ENCODE data around the gene RBM18. TPM values are rescaled to one million over a fixed set of nuclear protein-coding genes. Genes with fewer than 3 reads are reported as not detected.

RBM18 gene
- polyA plus RNA-seq, 4 donors, result 6.5 to 15.7 (median 8.5) TPM

DNA sequence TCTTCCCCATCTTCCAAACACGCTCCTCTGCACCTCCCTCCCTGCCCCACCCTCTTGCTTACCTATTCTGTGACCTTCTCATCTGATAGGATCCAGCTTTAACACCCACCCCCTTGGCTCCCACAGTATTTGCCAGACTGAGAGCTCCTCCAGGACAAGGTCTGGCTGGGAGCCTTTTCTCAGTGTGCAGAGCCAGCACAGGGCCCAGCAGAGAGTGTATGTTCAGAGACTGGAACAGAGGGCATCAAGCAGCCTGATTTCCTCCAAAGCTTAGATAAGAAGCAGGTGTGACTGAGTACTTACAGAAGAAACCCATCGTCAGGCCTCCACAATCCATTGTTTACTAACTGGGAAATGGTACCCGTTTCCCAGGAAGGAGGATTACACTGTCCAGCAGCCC, 62.5 kb downstream of the RBM18 start:
- no peak overlapping the region for H3K27ac ChIP-seq (ENCODE audit: low read depth in 1 of 3, low read length in 2 of 3)
- FAIRE-seq, result no peak

DNA sequence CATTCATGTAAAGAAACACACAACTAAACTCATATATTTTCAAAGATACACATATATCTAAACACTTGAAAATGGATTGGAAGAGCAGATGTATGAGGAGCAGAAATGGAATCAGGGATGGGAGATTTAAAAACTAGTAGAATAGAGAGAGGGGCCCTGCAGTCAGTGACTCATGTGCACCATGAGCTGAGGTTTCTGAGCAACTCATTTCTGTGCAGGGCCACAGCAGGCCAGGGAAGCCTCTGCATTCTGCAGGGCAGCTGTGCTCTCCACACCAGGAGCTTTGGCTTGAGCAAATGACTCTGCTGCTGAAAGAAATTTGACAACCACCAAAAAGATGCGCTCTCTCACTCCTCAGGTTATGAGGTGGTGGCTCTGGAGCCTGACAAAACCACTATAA, 63.0 kb downstream of the RBM18 start:
- no peak for FAIRE-seq
- 90 to 98% (median 95%) methylated on average over 1 of the region's 1 CpG for WGBS, 3 donors
- no peak for DNase-seq

More for the DNA sequence above, 62.5 kb downstream of the RBM18 start:
- Histone ChIP-seq H3K9me3 (ENCODE audit: control insufficient read depth in 2 of 2, insufficient read depth in 1 of 2, low read depth in 1 of 2, low read length in 1 of 2) (no peaks in the 10 kb centered on the region), H3K36me3 (ENCODE audit: control insufficient read depth in 3 of 3, insufficient read depth in 2 of 3, low read depth in 1 of 3, low read length in 3 of 3) (no peaks in the 10 kb centered on the region), H3K27me3 (ENCODE audit: control insufficient read depth in 3 of 3, insufficient read depth in 3 of 3, low read length in 3 of 3) (peaks cover 0 to 11% (median 5%) of the 10 kb centered on the region in 3 donors), H3K4me3 (ENCODE audit: low read depth in 1 of 3, low read length in 3 of 3) (no peak overlapping the region), H3K4me1 (ENCODE audit: control insufficient read depth in 3 of 3, insufficient read depth in 2 of 3, low read depth in 1 of 3, low read length in 2 of 3) (no peaks in the 10 kb centered on the region)
- no peak for DNase-seq
- whole genome bisulfite sequencing, 3 donors, result 26 to 41% (median 30%) methylated on average over 3 of the region's 3 CpGs

DNA sequence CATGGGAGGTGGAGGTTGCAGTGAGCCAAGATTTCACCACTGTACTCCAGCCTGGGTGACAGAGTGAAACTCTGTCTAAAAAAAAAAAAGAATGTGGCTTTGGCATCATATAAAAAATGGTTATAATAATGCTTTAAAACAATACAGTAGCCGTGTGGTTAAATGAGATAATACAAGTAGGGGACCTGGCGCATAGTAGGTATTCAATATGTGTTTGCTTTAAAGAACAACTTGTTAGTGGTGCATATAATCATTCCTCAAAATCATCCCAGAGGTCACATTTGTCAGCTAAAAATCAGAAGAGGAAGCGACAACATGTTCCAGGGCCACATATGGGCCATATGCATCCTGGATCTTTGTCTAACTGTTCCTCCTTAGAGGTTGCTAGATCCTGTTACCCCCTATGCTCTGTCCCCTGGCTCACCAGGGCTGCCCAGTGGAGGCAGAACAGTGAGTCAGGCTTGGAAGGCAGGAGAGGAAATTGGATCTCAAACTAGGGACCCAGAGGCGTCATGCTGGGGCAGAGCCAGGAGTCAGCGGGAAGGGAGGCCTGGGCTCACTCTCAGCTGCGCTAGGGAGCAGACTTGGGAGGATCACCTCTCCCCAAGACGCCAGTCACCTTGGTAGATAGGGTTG, 63.6 kb downstream of the RBM18 start:
- Histone ChIP-seq H3K36me3 (ENCODE audit: control insufficient read depth in 3 of 3, insufficient read depth in 2 of 3, low read depth in 1 of 3, low read length in 3 of 3) (no peaks in the 10 kb centered on the region), H3K27ac (ENCODE audit: low read depth in 1 of 3, low read length in 2 of 3) (no peak overlapping the region), H3K4me1 (ENCODE audit: control insufficient read depth in 3 of 3, insufficient read depth in 2 of 3, low read depth in 1 of 3, low read length in 2 of 3) (no peaks in the 10 kb centered on the region), H3K27me3 (ENCODE audit: control insufficient read depth in 3 of 3, insufficient read depth in 3 of 3, low read length in 3 of 3) (peaks cover 0 to 5% (median 2%) of the 10 kb centered on the region in 3 donors), H3K4me3 (ENCODE audit: low read depth in 1 of 3, low read length in 3 of 3) (no peak overlapping the region), H3K9me3 (ENCODE audit: control insufficient read depth in 2 of 2, insufficient read depth in 1 of 2, low read depth in 1 of 2, low read length in 1 of 2) (no peaks in the 10 kb centered on the region)
- no peak for DNase-seq
- FAIRE-seq, result no peak
- WGBS, 3 donors, result 87 to 94% (median 92%) methylated on average over 7 of the region's 7 CpGs

More for the DNA sequence above, 63.0 kb downstream of the RBM18 start:
- Histone ChIP-seq H3K27me3 (ENCODE audit: control insufficient read depth in 3 of 3, insufficient read depth in 3 of 3, low read length in 3 of 3) (peaks cover 0 to 7% (median 5%) of the 10 kb centered on the region in 3 donors), H3K36me3 (ENCODE audit: control insufficient read depth in 3 of 3, insufficient read depth in 2 of 3, low read depth in 1 of 3, low read length in 3 of 3) (no peaks in the 10 kb centered on the region), H3K9me3 (ENCODE audit: control insufficient read depth in 2 of 2, insufficient read depth in 1 of 2, low read depth in 1 of 2, low read length in 1 of 2) (no peaks in the 10 kb centered on the region), H3K27ac (ENCODE audit: low read depth in 1 of 3, low read length in 2 of 3) (no peak overlapping the region), H3K4me3 (ENCODE audit: low read depth in 1 of 3, low read length in 3 of 3) (no peak overlapping the region), H3K4me1 (ENCODE audit: control insufficient read depth in 3 of 3, insufficient read depth in 2 of 3, low read depth in 1 of 3, low read length in 2 of 3) (no peaks in the 10 kb centered on the region)

- no peak overlapping the region for H3K4me3 ChIP-seq (ENCODE audit: low read depth in 1 of 3, low read length in 3 of 3)
- H3K9me3 ChIP-seq (ENCODE audit: control insufficient read depth in 2 of 2, insufficient read depth in 1 of 2, low read depth in 1 of 2, low read length in 1 of 2), result no peaks in the 10 kb centered on the region
- H3K27ac ChIP-seq (ENCODE audit: low read depth in 1 of 3, low read length in 2 of 3), result no peak overlapping the region
- FAIRE-seq (no peak), DNase-seq (no peak)
- peaks cover 0 to 5% (median 0%) of the 10 kb centered on the region in 3 donors for H3K27me3 ChIP-seq (ENCODE audit: control insufficient read depth in 3 of 3, insufficient read depth in 3 of 3, low read length in 3 of 3)
- WGBS, 3 donors, result 28 to 64% (median 32%) methylated on average over 4 of the region's 4 CpGs
- H3K4me1 ChIP-seq (ENCODE audit: control insufficient read depth in 3 of 3, insufficient read depth in 2 of 3, low read depth in 1 of 3, low read length in 2 of 3), result no peaks in the 10 kb centered on the region
- H3K36me3 ChIP-seq (ENCODE audit: control insufficient read depth in 3 of 3, insufficient read depth in 2 of 3, low read depth in 1 of 3, low read length in 3 of 3), result no peaks in the 10 kb centered on the region
These were observed 66.8 kb downstream of the RBM18 start for GRCh38 chr9:122197882-122198281.

DNA sequence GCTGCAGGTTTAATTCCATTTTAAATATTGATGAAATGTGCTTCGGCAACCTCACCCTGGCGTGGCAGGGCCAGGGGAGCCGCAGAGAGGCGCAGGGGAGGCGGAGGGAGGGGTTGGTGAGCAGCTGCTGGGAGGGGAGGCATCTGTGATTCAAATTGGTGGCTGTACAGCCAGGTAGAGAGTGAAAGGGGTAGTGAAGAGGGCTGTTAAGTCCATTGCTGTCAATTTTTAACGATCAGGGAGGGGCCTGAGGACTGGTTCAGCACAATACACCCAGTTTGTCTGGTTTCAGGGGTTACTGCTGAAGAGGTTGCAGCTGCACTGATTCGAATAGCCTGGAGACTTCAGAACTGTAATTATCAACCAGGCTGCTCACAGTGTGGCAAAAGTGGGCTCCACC, 67.2 kb downstream of the RBM18 start:
- Histone ChIP-seq H3K27me3 (ENCODE audit: control insufficient read depth in 3 of 3, insufficient read depth in 3 of 3, low read length in 3 of 3) (peaks cover 0 to 5% (median 0%) of the 10 kb centered on the region in 3 donors), H3K27ac (ENCODE audit: low read depth in 1 of 3, low read length in 2 of 3) (no peak overlapping the region), H3K9me3 (ENCODE audit: control insufficient read depth in 2 of 2, insufficient read depth in 1 of 2, low read depth in 1 of 2, low read length in 1 of 2) (no peaks in the 10 kb centered on the region), H3K4me1 (ENCODE audit: control insufficient read depth in 3 of 3, insufficient read depth in 2 of 3, low read depth in 1 of 3, low read length in 2 of 3) (no peaks in the 10 kb centered on the region), H3K4me3 (ENCODE audit: low read depth in 1 of 3, low read length in 3 of 3) (no peak overlapping the region), H3K36me3 (ENCODE audit: control insufficient read depth in 3 of 3, insufficient read depth in 2 of 3, low read depth in 1 of 3, low read length in 3 of 3) (no peaks in the 10 kb centered on the region)
- FAIRE-seq (no peak), DNase-seq (peak in 1 of 2 donors; percentile 49)
- 15 to 45% (median 28%) methylated on average over 7 of the region's 7 CpGs for WGBS, 3 donors

- FAIRE-seq, result no peak
- H3K9me3 ChIP-seq (ENCODE audit: control insufficient read depth in 2 of 2, insufficient read depth in 1 of 2, low read depth in 1 of 2, low read length in 1 of 2), result no peaks in the 10 kb centered on the region
- no peak overlapping the region for H3K4me3 ChIP-seq (ENCODE audit: low read depth in 1 of 3, low read length in 3 of 3)
- no peak for DNase-seq
- WGBS, 3 donors, result 83 to 91% (median 89%) methylated on average over 4 of the region's 4 CpGs
- no peaks in the 10 kb centered on the region for H3K36me3 ChIP-seq (ENCODE audit: control insufficient read depth in 3 of 3, insufficient read depth in 2 of 3, low read depth in 1 of 3, low read length in 3 of 3)
- no peak overlapping the region for H3K27ac ChIP-seq (ENCODE audit: low read depth in 1 of 3, low read length in 2 of 3)
- H3K4me1 ChIP-seq (ENCODE audit: control insufficient read depth in 3 of 3, insufficient read depth in 2 of 3, low read depth in 1 of 3, low read length in 2 of 3), result no peaks in the 10 kb centered on the region
- peaks cover 0 to 5% (median 0%) of the 10 kb centered on the region in 3 donors for H3K27me3 ChIP-seq (ENCODE audit: control insufficient read depth in 3 of 3, insufficient read depth in 3 of 3, low read length in 3 of 3)
These were observed 68.8 kb downstream of the RBM18 start for GRCh38 chr9:122195875-122196274.

GRCh38 chr9:122193651-122194050, 71.0 kb downstream of the RBM18 start:
- peaks cover 0 to 5% (median 0%) of the 10 kb centered on the region in 3 donors for H3K27me3 ChIP-seq (ENCODE audit: control insufficient read depth in 3 of 3, insufficient read depth in 3 of 3, low read length in 3 of 3)
- no peak overlapping the region for H3K4me3 ChIP-seq (ENCODE audit: low read depth in 1 of 3, low read length in 3 of 3)
- WGBS, 3 donors, result 82 to 91% (median 83%) methylated on average over 6 of the region's 6 CpGs
- no peaks in the 10 kb centered on the region for H3K9me3 ChIP-seq (ENCODE audit: control insufficient read depth in 2 of 2, insufficient read depth in 1 of 2, low read depth in 1 of 2, low read length in 1 of 2)
- FAIRE-seq (no peak), DNase-seq (no peak)
- H3K27ac ChIP-seq (ENCODE audit: low read depth in 1 of 3, low read length in 2 of 3), result no peak overlapping the region
- no peaks in the 10 kb centered on the region for H3K36me3 ChIP-seq (ENCODE audit: control insufficient read depth in 3 of 3, insufficient read depth in 2 of 3, low read depth in 1 of 3, low read length in 3 of 3)
- H3K4me1 ChIP-seq (ENCODE audit: control insufficient read depth in 3 of 3, insufficient read depth in 2 of 3, low read depth in 1 of 3, low read length in 2 of 3), result no peaks in the 10 kb centered on the region

DNA sequence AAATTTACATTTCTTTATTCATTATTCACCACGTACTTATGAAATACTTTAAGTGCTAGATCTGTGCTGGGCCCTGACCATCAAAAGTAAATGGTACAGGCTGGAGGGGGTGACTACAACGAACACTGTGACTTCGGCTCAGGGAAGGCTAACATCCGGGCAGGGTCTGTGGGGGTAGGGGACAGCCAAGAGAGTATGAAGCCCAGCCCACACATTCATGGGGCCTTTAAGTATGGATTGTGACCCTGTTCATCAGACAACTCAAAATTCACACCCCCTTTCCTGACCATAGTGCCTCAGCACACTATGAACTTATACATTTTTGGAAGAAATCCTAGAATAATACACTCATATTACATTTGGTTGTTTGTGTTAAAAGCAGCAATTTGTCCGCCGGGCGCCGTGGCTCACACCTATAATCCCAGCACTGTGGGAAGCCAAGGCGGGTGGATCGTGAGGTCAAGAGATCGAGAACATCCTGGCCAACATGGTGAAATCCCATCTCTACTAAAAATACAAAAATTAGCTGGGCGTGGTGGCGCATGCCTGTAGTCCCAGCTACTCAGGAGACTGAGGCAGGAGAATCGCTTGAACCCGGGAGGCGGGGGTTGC, 71.6 kb downstream of the RBM18 start:
- Histone ChIP-seq H3K27me3 (ENCODE audit: control insufficient read depth in 3 of 3, insufficient read depth in 3 of 3, low read length in 3 of 3) (peaks cover 0 to 3% (median 0%) of the 10 kb centered on the region in 3 donors), H3K9me3 (ENCODE audit: control insufficient read depth in 2 of 2, insufficient read depth in 1 of 2, low read depth in 1 of 2, low read length in 1 of 2) (no peaks in the 10 kb centered on the region), H3K36me3 (ENCODE audit: control insufficient read depth in 3 of 3, insufficient read depth in 2 of 3, low read depth in 1 of 3, low read length in 3 of 3) (no peaks in the 10 kb centered on the region), H3K4me1 (ENCODE audit: control insufficient read depth in 3 of 3, insufficient read depth in 2 of 3, low read depth in 1 of 3, low read length in 2 of 3) (no peaks in the 10 kb centered on the region), H3K27ac (ENCODE audit: low read depth in 1 of 3, low read length in 2 of 3) (no peak overlapping the region), H3K4me3 (ENCODE audit: low read depth in 1 of 3, low read length in 3 of 3) (no peak overlapping the region)
- WGBS, 3 donors, result 85 to 90% (median 90%) methylated on average over 16 of the region's 16 CpGs
- DNase-seq (no peak), FAIRE-seq (no peak)

Measured in small intestine (tissue), 7 donors.